ENCODE measurements around the gene BSPH1. TPM values are rescaled to one million over a fixed set of nuclear protein-coding genes. Genes with fewer than 3 reads are reported as not detected.

BSPH1 gene
- total RNA-seq, result not detected in 2 replicates

GRCh38 chr19:47992070-47992469 lies at the start of gene BSPH1:
Gene BSPH1 (minus strand): TSS chr19:47992170. CDS start chr19:47992081, 89 bp downstream.

GRCh38 chr19:47994209-47994802 lies 2.3 kb upstream of the BSPH1 start, which contains the start of gene ELSPBP1:
Gene ELSPBP1 (plus strand): TSS chr19:47994632. CDS start chr19:48008668, 14,036 bp downstream.

Other genes with a start within 250 kb of the BSPH1 start
- 92.9 and 107 TPM in 2 replicates for gene NOP53, start 246.6 kb downstream of the BSPH1 start, total RNA-seq
- gene SELENOW, start 213.5 kb downstream of the BSPH1 start, total RNA-seq, result 237 and 433 TPM in 2 replicates
- not detected in 2 replicates for gene TPRX1, start 187.6 kb downstream of the BSPH1 start, total RNA-seq
- gene CRX, start 170.2 kb downstream of the BSPH1 start, total RNA-seq, result not detected in 2 replicates
- not detected in 2 replicates for gene TPRX2, start 132.9 kb downstream of the BSPH1 start, total RNA-seq
- gene SULT2A1, start 105.9 kb downstream of the BSPH1 start, total RNA-seq, result not detected in 2 replicates
- not detected in 2 replicates for gene ELSPBP1, start 2.5 kb upstream of the BSPH1 start, total RNA-seq
- gene CABP5, start 51.9 kb upstream of the BSPH1 start, total RNA-seq, result not detected in 2 replicates
- gene PLA2G4C, start 118.6 kb upstream of the BSPH1 start, total RNA-seq, result 1.2 TPM in 2 replicates
- gene LIG1, start 178.2 kb upstream of the BSPH1 start, total RNA-seq, result 34.2 and 43.6 TPM in 2 replicates
- gene ZSWIM9, start 178.5 kb upstream of the BSPH1 start, total RNA-seq, result 2.0 and 2.1 TPM in 2 replicates